GM21367 (cell line): ENCODE measurements around the gene DENND5A.
"Not testable (repeated sequence)": the region's sequence is repeated elsewhere in the genome, so short reads cannot be mapped to it uniquely, and the experiment has no call there.

Experiments used
- ATAC-seq: cut with Tn5 transposase; IDR thresholded peaks from one replicate; pipeline ENCODE4 v1.9.1; 2021; ENCODE audit not compliant: unreplicated experiment

DENND5A gene

GRCh38 chr11:9266132-9266736 lies 1.1 kb upstream of the DENND5A start:
- no peak for ATAC-seq

GRCh38 chr11:9264316-9265210 lies 587 bp downstream of the DENND5A start:
- ATAC-seq, result peak; percentile 15

- peak; percentile 53 for ATAC-seq
Observed at GRCh38 chr11:9263840-9264315, 1.3 kb downstream of the DENND5A start.

GRCh38 chr11:9260838-9261146 lies 4.4 kb downstream of the DENND5A start:
- not testable (repeated sequence) for ATAC-seq

- ATAC-seq, result no peak
Observed at GRCh38 chr11:9259981-9260837, 4.9 kb downstream of the DENND5A start.

GRCh38 chr11:9258279-9258678 lies 6.9 kb downstream of the DENND5A start:
- not testable (repeated sequence) for ATAC-seq

GRCh38 chr11:9254416-9254815 lies 10.7 kb downstream of the DENND5A start:
- ATAC-seq, result no peak

- ATAC-seq, result no peak
Observed at GRCh38 chr11:9253086-9253485, 12.1 kb downstream of the DENND5A start.

- ATAC-seq, result no peak
Observed at GRCh38 chr11:9251311-9251710, 13.8 kb downstream of the DENND5A start.

GRCh38 chr11:9250139-9250582 lies 15.0 kb downstream of the DENND5A start:
- ATAC-seq, result peak; percentile 73

- ATAC-seq, result no peak
Observed at GRCh38 chr11:9249252-9249651, 15.9 kb downstream of the DENND5A start.

GRCh38 chr11:9247863-9248262 lies 17.3 kb downstream of the DENND5A start:
- no peak for ATAC-seq

- not testable (repeated sequence) for ATAC-seq
Observed at GRCh38 chr11:9236242-9236641, 28.9 kb downstream of the DENND5A start.

- ATAC-seq, result no peak
Observed at GRCh38 chr11:9232482-9232881, 32.7 kb downstream of the DENND5A start.

GRCh38 chr11:9231848-9232177 lies 33.3 kb downstream of the DENND5A start:
- ATAC-seq, result peak; percentile 65

GRCh38 chr11:9230296-9230695 lies 34.9 kb downstream of the DENND5A start:
- no peak for ATAC-seq

- ATAC-seq, result no peak
Observed at GRCh38 chr11:9228091-9228490, 37.1 kb downstream of the DENND5A start.

- ATAC-seq, result no peak
Observed at GRCh38 chr11:9225748-9226298, 39.3 kb downstream of the DENND5A start.

- ATAC-seq, result no peak
Observed at GRCh38 chr11:9222654-9223053, 42.5 kb downstream of the DENND5A start.

GRCh38 chr11:9220853-9221252 lies 44.3 kb downstream of the DENND5A start:
- ATAC-seq, result not testable (repeated sequence)

GRCh38 chr11:9219572-9219971 lies 45.6 kb downstream of the DENND5A start:
- ATAC-seq, result no peak
